Liver (tissue), 3 donors: ENCODE results near the gene SLC30A4.

Experiments
- EGR1 ChIP-seq, 2 donors: IDR thresholded peaks; 2 replicates each; pipeline ENCODE4 v1.6.1; 2016 to 2018; ENCODE audit warnings: antibody characterized with exemption in 2 of 2, low read depth in 2 of 2
- GABPA ChIP-seq, 2 donors: IDR thresholded peaks in 1 of 2; conservative IDR thresholded peaks in 1 of 2; 2 replicates each; pipeline ENCODE4 v1.6.1; 2016; ENCODE audit warnings: antibody characterized with exemption in 2 of 2, mild to moderate bottlenecking in 1 of 2, moderate library complexity in 1 of 2
- JUND ChIP-seq, 2 donors: IDR thresholded peaks; 2 replicates each; pipeline ENCODE4 v1.6.1; 2016; ENCODE audit warnings: antibody characterized with exemption in 2 of 2
- RAD21 ChIP-seq, 2 donors: IDR thresholded peaks; 2 replicates each; pipeline ENCODE4 v1.6.1; 2016; ENCODE audit warnings: antibody characterized with exemption in 2 of 2, mild to moderate bottlenecking in 2 of 2
- SP1 ChIP-seq: IDR thresholded peaks from 2 replicates; pipeline ENCODE4 v1.6.1; 2018; ENCODE audit warnings: antibody characterized with exemption, mild to moderate bottlenecking
- TAF1 ChIP-seq: conservative IDR thresholded peaks from 2 replicates; pipeline ENCODE4 v1.6.1; 2016; ENCODE audit warnings: antibody characterized with exemption, mild to moderate bottlenecking
- TF ChIP-seq, protein P1 (sequence below): fragments of 150-350 bp; IDR thresholded peaks from 2 replicates; pipeline ENCODE4 v1.5.1; 2017; ENCODE audit warnings: improper control_type of control experiment, low read depth, low read length; ENCODE audit not compliant: missing input control
- TF ChIP-seq, protein P2 (sequence below): IDR thresholded peaks from 2 replicates; pipeline ENCODE4 v1.6.1; 2016; ENCODE audit warnings: antibody characterized with exemption, mild to moderate bottlenecking
- TF ChIP-seq, protein P3 (sequence below): IDR thresholded peaks from 2 replicates; pipeline ENCODE4 v1.6.1; 2016; ENCODE audit warnings: antibody characterized with exemption
- donor health status: healthy.
- donor health status: healthy.

DNA sequence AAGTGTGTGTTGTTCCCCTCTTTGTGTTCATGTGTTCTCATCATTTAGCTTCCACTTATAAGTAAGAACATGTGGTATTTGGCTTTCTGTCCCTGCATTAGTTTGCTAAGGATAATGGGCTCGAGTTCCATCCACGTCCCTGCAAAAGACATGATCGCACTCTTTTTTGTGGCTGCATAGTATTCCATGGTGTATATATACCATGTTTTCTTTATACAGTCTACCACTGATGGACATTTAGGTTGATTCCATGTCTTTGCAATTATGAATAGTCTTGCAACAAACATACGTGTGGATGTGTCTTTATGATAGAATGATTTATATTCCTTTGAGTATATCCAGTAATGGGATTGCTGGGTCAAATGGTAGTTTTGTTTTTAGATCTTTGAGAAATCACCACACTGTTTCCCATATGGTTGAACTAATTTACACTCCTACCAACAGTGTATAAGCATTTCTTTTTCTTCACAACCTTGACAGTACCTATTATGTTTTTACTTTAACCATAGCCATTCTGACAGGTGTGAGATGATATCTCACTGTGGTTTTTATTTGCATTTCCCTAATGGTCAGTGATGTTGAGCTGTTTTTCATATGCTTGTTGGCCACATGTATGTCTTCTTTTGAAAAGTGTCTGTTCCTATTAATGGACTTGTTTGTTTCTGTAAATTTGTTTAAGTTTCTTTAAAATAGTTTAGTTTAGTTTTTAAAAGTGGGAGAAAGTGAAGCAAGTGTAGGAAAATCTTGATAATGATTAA lies 21.9 kb upstream of the SLC30A4 start:
- TF ChIP-seq, protein P1, sequence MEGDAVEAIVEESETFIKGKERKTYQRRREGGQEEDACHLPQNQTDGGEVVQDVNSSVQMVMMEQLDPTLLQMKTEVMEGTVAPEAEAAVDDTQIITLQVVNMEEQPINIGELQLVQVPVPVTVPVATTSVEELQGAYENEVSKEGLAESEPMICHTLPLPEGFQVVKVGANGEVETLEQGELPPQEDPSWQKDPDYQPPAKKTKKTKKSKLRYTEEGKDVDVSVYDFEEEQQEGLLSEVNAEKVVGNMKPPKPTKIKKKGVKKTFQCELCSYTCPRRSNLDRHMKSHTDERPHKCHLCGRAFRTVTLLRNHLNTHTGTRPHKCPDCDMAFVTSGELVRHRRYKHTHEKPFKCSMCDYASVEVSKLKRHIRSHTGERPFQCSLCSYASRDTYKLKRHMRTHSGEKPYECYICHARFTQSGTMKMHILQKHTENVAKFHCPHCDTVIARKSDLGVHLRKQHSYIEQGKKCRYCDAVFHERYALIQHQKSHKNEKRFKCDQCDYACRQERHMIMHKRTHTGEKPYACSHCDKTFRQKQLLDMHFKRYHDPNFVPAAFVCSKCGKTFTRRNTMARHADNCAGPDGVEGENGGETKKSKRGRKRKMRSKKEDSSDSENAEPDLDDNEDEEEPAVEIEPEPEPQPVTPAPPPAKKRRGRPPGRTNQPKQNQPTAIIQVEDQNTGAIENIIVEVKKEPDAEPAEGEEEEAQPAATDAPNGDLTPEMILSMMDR: no peak
- TF ChIP-seq RAD21 (IDR thresholded peaks at IDR 0.05) (no peak), JUND (IDR thresholded peaks at IDR 0.05) (no peak), GABPA (IDR thresholded peaks at IDR 0.05 in 1 of 2, conservative IDR thresholded peaks at IDR 0.05 in 1 of 2) (no peak), SP1 (no peak), TAF1 (no peak), EGR1 (IDR thresholded peaks at IDR 0.05; ENCODE audit: low read depth in 2 of 2) (no peak)
- TF ChIP-seq, protein P2, sequence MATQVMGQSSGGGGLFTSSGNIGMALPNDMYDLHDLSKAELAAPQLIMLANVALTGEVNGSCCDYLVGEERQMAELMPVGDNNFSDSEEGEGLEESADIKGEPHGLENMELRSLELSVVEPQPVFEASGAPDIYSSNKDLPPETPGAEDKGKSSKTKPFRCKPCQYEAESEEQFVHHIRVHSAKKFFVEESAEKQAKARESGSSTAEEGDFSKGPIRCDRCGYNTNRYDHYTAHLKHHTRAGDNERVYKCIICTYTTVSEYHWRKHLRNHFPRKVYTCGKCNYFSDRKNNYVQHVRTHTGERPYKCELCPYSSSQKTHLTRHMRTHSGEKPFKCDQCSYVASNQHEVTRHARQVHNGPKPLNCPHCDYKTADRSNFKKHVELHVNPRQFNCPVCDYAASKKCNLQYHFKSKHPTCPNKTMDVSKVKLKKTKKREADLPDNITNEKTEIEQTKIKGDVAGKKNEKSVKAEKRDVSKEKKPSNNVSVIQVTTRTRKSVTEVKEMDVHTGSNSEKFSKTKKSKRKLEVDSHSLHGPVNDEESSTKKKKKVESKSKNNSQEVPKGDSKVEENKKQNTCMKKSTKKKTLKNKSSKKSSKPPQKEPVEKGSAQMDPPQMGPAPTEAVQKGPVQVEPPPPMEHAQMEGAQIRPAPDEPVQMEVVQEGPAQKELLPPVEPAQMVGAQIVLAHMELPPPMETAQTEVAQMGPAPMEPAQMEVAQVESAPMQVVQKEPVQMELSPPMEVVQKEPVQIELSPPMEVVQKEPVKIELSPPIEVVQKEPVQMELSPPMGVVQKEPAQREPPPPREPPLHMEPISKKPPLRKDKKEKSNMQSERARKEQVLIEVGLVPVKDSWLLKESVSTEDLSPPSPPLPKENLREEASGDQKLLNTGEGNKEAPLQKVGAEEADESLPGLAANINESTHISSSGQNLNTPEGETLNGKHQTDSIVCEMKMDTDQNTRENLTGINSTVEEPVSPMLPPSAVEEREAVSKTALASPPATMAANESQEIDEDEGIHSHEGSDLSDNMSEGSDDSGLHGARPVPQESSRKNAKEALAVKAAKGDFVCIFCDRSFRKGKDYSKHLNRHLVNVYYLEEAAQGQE: no peak
- TF ChIP-seq, protein P3, sequence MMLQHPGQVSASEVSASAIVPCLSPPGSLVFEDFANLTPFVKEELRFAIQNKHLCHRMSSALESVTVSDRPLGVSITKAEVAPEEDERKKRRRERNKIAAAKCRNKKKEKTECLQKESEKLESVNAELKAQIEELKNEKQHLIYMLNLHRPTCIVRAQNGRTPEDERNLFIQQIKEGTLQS: no peak
